Activated gamma-delta T cell (primary cell): ENCODE results near the gene ADGRB2.

Experiments
- DNase-seq: peaks from one replicate; lab custom pipeline; 2025; lab: John Stamatoyannopoulos, UW

Gene ADGRB2

DNA sequence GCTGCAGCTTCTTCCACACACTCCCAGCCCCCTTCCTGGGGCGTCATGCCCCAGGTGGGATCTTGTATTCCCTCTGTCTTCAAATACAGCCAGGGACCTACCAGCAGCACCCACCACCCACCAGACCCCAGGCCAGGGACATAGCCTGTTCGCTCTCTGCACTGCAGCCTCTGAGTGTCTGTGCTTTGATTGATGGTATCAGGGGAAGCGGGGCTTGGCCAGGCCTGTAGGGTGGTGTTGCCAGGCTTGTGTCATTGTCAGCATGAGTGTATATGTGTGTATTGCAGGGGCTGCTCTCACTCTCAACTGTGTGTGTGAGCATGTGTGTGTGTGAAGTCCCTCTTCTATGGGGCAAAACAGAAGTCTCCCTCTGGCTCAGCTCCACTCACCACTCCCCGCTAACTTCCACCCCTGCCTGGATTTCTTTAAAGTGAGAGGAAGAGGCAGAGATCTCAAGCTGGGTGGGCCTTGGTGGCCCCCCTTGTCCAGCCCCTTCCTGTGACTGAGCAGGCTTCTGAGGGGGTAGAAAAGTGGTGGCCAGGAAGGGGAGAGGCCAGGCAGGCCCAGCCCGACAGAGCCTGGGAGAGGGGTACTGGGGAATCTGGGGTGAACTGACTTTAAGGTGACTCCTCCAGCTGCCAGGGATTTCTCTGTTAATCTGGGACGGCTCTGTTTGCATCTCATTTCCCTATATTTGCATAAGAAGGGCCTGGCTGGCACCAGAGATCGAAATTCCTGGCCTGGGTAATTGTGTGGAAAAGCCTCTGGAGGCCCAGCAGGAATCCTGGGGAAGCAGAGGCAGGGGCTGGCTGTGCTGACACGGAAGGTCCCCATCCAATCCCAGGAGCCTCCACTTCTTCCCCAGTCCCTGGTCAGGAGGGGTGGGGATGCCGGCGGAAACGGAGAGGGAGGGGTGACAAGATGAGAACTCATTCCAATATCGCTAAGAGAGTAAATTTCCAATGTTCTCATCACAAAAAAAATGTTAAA is 18.6 kb upstream of the ADGRB2 start:
- no peak for DNase-seq

DNA sequence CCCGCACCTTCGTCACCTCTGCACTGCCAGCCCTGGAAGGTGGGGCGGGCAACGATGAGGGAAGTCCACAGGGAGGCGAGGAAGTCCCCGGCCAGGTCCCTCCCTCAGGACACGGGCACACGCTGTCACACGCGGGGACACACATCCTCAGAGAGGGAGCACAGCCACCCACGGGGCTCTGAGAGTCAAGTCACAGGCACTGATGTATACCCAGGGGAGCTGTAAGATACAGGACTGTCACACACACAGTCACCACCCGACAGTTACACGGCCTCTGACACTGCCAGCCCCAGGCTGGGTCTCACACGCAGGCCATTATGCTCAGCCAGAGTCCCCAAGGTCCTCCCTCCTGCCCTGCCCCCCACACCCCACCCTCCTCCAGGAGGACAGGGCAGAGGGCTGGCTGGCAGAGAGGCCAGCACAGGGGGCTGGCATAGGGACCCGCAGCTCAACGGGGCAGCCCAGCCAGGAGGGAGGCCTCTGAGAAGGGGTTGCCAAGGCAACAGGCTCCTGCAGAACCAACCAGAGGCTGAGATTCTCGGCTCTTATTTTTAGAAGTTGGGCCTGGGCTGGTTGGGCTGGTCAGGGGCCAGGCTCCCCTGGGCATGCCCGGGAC is 17.7 kb upstream of the ADGRB2 start:
- no peak for DNase-seq

DNA sequence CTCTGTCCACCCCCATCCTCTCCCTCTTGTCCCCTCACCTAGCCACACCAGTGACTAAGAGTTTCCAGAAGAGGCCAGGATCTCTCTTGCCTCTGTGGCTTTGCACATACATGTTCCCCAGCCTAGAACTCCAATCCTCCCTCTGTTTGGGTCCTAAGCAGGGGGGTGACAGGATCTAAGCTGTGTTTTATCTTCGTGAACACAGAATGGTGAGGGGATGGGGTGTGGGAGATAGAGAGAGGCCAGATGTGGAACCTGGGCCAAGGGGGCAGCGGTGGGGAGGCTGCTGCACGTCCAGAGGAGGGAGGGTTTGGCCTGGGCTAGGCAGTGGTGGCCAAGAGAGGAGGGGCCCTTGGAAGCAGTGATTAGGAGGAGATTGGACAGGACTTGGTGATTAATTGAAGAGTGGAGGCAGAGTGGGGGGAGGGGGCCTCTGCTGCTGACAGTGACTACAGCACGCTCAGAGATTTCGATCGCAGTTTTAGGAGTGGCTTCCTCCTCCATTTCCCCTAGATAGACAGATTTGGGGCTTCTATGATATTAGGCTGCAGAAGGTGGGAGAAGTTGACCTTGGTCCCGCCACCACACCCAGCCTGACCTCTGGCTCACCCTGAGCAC is 17.1 kb upstream of the ADGRB2 start:
- no peak for DNase-seq

DNA sequence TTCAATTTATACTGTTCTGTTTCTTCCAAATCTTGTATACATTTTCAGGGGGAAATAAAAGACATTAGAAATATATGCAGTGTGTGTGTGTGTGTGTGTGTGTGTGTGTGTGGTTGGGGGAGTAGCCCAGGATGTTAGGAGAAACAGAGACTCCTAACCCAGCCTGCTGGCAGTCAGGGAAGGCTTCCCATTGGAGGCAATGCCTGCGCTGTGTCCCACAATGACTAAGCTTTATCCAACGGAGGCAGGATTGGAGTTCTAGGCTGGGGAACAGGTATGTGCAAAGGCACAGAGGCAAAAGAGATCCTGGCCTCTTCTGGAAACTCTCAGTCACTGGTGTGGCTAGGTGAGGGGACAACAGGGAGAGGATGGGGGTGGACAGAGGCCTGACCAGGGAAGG is 16.5 kb upstream of the ADGRB2 start:
- DNase-seq: no peak

DNA sequence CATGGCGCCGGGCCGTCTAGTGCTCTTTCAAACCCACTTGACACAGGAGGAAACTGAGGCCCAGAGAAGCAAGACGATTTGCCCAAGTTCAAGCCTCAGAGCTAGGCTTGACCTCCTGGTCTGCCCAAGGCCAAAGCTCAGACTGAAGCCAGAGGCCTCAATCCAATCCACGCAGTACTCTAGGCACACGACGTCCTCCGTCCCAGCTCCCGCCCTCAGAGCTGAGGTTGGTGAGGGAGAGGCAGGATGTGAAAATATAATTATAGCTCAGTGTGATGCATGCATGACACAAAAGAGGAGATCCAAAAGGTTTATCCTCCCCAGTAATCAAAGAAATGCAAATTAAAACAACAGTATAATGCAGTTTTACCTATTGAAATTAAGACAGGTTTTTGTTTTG is 15.5 kb upstream of the ADGRB2 start:
- no peak for DNase-seq

DNA sequence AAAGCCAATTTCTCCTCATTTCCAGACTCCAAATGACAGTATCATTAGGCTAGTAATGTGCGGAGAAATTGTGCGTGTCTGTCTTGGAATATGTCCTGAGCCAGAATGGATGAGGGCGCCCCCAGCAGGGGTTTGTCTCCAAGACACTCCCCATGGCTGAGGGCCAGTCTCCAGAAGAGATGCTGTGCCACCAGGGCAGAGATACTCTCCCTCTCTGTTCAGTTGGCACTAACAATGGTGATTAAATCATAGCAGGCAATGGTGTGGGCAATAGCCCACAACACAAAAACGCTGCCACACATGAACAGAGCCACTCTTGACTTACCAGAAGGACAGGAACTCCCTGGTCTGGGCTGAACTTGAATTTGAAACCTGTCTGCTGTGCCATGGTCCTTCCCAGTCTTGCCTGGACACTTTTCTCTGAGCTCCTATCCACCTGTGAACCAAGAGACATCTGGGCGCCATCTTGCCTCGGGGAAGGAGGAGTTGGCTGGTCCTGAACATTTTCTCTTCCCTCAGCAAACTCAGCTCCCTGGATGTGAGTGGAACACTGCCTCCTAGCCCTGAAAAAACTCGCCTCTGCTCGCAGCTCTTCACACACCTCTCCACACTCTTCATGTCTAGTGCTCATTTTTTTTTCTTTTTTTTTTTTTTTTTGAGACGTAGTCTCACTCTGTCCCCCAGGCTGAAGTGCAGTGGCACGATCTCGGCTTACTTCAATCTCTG is 14.8 kb upstream of the ADGRB2 start:
- DNase-seq: no peak

DNA sequence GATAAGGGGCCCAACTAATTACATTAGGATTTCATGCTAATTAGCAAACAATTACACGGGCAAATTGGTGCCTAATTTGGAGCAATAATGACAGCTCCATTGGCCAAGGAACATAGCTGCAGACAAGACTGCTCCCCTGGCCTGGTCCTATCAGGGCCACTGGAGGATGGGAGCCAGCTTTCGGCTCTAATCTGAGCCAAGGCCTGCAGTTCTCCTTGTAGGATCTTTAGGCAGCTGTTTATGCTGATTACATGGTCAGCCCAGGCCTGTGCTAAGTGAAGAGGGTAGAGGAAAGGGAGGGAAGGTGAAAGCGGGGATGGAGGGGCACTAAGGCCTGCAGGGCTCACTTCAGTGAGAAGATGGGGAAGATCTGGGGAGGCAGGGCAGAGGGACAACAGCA is 12.4 kb upstream of the ADGRB2 start:
- no peak for DNase-seq

DNA sequence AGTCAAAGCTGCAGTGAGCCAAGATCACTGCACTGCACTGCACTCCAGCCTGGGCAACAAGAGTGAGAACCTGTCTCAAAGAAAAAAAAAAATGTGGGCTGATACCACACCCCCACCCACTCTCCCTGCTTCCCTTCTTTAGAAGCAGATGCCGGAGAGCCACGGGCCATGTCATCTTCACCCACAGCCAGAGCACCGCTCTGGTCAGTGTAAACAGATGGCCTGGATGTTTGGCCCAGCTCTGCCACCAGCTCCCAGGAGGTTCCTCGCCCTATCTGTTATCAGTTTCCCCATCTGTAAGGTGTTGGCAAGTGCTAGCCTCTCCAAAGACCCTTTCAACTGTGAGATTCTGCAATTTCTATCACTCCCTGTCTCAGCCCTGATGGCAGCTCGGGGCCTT is 11.9 kb upstream of the ADGRB2 start:
- no peak for DNase-seq

DNA sequence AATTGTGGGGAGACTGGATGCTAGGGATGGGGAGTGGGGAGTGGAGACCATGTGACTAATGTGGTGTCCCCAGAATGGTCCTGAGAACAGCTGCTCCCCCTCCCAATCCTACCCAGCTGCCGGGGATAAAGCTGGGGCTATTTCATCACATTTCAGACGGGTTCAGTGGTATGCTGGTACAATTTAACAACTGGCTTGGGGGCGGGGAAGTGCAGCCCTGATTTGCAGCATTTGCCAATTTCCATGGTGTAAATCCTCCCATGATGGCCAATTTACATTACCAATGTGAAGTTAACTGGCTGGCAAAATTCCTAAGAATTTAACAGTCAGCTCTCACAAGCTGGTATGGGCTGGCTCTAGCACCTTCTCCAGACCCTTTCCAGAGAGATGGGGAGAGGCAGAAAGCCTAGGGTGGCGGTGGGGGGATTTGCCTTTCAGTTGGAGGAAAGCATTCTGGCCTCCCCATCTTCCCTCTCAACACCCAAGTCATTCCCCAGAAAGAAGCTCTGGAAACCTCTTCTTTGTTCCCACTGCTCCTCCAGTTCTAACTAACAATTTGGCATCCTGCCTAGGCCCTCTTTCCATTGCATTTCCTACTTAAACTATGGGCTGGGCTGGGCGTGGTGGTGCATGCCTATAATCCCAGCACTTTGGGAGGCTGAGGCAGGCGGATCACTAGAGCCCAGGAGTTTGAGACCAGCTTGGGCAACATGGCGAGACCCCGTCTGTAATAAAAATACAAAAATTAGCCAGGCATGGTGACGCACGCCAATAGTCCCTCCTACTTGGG is 11.3 kb upstream of the ADGRB2 start:
- no peak for DNase-seq

DNA sequence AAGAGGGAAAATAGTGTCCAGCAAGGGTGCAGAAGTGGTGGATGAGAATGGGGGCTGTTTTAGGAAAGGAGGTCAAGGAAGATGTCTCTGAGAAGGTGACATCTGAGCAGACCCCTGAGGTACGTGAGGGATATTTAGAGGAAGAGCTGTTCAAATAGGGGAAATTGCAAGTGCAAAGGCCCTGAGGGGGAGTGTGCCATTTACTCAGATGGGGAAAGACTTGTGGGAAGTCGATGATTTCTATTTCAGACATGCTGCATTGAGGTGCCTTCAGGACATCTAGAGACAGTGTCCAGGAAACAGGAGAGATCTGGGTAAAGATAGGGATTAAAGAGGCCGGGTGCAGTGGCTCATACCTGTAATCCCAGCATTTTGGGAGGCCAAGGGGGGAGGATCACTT is 10.4 kb upstream of the ADGRB2 start:
- no peak for DNase-seq

DNA sequence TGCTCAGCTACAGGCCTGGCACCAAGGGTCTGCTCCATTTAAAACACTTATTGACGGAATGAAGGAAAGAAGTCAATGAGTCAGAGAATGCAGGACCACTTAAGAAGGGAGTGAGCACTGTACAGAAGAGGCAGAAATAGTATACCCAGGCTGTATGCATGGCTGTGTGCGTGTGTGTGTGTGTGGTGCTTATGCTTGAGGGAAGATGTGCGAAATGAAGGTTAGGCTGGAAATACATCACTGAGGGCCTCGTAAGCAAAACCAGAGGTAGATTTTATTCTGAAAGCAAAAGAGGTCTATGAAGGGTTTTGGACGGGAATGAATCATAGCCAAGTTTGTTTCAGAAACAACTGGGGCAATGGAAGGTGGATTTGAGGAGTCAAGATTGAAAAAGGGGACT is 9.7 kb upstream of the ADGRB2 start:
- DNase-seq: no peak

DNA sequence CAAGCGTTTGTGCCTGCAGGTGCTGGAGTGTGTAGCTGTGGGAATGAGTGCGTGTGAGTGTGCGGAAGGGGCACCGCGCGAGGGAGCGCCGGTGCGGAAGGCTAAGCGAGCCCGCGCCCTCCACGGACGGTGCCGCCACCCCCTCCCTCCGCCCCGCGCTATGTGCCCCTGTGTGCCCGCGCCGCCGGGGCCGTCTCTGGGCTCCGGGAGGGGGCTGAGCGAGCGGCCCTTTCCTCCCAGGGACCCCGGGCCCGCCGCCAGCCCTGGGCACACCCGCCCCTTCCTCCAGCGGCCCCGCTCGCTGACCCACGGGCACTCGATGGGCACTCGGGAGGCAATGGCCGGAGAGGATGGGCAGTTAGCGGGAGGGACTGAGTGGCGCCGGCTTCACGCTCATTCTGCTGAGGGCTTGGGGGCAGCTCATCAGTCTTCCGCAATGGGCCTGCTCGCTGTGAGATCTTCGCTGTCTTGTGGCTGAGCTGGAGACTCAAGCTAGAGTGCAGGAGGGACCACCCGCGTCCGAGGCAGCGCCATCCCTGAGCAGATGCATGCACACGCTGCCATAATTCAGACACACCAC is 8.6 kb upstream of the ADGRB2 start:
- DNase-seq: no peak

DNA sequence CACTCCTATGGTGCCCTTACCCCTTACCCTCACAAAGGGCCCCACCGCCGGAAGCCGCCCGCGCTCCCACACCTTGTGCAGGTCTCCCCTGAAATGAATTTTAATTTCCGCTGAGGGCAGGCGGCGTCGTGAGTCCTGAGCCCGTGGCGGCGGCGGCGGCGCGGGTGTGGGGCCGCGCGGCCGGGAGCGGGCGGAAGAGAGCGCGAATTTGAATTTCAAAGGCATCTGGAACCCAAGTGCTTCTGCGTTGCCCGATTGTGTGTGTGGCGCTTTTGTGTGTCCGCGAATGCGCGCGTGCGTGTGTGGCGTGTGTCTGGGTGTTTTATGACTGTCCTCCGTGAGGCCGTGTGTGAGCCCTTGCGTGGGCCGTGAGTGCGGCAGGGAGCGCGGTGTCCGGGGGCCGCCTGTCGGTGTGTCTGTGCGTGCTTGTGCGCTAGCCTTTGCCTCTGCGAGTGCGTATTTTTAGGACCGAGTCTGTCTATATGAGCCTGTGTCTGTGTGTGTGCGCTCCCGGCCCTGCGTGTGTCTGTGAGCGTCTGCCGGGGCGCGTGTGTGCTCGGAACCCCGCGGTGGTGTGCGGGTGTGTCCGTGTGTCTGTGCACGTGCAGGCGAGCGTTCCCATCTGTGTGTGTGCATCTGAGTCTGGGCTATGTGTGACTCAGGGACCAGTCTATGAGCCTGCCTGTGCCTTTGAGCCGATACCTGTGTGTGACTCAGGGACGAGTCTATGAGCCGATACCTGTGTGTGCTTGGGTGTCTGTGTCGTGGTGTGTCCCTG is 7.9 kb upstream of the ADGRB2 start:
- DNase-seq: no peak

DNA sequence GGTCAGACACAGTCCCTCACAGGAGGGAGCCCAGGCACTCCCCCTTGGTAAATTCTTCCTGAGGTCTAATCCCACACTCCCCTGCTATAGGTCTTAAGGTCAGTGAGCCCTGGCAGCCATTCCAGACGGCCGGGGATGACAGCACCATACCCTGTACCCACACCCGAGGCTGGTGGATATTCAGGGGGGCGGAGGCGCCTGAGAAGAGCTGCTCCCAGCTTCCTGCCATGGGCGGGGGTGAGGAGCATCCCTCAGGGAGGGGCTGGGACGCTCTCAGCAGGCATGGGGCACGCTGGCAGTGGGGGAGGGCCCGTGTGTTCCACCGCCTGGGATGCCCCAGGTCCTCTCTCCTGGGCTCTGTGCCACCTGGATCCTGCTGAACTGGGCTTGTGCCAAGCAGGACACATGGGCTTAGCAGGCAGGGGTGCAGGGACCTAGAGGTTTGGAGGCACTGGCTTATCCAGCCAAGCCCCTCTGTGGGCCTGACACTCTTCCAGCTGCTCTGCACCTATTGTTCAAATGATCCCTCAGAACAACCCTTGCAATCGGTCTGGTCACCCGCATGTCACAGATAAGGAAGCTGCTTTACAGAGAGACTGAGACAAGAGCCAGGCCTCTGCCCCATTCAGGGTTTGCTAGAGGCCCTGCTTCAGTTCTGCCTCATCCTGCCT is 5.7 kb upstream of the ADGRB2 start:
- DNase-seq: no peak

DNA sequence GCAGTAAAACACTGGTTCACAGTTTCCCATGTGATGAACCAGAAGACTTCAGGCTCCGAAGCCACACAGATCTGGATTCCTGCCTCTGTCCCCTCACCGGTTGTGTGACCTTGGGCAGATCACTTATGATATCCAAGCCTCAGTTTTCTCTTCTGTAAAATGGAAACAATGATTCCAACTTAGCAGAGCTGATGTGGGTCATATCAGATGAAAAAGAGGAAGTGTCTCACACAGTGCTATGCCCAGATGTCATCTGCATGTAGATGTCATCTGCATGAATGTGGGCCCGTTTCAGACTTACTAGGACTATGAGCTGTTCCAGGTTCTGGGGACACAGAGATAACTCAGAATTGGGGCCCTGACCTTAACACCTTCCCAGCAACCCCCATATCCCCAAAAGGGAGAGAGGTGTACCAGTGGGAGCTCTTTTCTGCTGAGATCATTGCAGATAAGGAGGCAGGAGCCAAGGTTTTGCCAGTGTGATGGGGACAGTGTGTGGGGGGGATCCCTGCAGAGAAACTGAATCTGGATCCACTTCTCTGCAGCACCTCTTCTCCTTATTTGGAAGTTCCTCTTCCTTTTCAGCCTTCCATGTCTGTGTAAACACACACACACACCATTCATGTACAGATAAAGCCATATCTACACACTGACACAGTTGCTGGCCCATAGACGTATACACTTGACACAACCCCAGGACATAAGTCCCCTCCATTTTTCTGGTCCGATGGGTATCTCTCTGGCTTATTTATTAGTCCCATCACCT is 5.0 kb upstream of the ADGRB2 start:
- no peak for DNase-seq

DNA sequence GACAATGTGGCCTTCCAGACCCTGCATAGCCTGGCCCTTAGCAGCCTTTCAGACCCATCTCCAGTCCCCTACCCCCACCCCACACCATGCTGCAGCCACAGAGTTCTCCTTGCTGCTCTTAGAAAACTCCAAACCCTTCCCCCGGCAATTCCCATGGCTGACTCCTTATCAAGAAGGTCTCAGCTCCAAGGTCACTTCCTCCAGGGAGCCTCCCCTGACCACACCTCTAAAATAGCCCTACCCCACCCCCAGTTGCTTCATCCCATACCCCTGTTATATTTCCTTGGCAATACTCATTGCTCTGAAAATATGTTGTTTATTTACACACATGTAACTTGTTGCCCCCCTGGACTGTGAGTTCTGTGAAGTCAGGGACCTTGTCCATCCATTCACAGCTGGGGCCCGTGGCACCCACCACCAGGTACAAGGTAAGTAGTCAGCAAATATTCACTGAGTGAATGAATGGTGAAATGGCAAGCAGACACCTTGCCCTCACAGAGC is 4.3 kb upstream of the ADGRB2 start:
- DNase-seq: no peak

DNA sequence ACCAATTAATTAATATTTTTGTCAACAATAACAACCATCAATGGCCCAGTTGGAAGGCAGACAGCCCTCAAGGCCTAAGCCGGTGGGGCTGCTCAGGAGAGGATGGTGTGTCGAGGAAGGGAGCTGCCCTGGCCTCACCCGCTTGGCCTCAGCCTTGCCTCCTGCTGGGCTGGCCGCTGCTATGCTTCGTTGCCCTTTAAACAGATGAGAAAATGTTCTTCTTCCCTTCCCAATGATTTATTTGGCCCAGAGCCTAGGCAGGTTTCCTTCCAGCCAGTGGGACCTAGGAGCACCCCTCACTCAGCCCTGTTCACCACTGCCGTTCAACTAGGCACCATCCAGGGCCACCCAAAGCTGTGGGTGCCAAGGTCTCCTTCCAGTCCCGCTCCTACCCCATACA is 3.1 kb upstream of the ADGRB2 start:
- no peak for DNase-seq

DNA sequence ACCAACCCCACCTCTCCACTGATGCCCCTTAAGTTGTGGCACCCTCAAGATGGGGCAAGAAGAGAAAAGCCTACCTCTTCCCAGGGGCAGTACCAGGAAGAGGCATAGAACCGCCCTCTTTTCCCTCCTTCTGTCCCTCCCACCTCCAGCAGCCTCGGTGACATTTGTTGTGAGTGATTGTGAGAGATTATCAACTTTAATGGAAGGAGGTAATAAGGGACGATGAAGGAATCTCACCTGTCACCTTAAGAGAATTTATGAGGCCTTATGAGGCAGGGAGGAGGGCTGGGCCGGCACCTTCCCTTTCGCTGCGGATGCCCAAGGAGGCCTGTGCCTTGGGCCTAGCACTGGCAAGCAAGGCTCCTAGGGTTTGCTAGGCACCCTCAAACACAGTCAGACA is 1.4 kb upstream of the ADGRB2 start:
- DNase-seq: no peak

DNA sequence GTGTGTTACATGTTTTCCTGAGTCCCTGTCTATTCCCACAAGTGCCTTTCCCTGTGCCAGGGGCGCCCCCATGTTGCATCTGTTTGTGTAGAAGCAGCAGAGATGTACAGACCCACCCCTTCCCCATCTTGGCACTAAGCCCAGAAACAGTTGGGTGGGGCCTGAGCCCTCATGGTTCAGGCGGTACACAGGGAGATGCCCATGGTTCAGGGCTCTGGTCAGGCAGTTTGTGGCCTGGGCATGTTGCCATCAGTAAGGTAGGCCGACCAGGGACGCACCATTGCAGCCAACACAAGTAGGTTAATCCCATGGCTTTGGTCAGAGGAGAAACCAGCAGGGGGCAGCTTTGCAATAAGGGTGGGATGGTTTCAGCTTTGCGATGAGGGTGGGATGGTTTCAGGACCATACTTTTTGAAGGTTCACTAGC is 914 bp upstream of the ADGRB2 start:
- no peak for DNase-seq
